ENCODE measurements around the gene ARHGEF2.

DNA sequence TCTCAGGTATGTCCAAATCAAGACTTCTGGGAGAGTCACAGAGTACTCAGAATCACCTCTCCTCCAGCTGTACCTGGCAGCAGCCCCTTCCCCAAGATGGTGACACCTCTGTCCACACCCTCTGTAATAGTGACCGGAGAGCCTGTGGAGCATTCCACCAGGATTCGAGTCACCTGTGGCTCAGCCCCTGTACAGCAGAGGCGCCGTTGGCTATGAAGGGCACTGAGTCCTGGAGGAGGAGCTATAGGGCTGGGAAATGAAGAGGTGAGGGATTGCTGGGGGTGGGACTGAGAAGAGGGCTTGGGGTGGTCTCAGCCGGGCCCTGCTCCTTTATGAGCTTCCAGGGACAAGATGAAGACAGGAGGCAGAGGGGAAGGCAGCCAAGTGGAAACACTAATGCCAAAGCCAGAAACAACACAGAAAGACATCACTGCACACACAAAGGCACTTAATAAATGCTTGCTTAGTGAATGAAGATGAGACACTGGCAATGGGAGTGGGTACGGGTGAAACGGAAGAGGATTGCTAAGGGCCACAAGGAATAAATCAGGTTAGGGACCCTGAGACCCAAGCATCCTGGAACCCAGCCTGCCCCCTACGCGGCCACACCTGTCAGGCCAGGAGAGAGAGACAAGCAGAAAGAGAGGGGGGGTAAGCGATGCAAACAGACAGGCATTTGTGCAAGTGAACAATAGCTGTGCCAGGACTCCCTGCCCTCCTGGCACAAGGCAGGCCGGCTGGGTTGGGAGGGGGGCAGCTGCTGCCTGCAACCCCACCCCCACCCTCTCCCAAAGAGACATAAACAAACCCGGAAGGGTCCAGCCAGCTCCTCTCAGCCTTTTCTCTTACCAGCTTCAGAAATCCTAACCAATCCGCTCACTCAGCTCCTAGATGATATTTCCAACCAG is 3.9 kb downstream of the ARHGEF2 start:
- TF ChIP-seq, protein P1, sequence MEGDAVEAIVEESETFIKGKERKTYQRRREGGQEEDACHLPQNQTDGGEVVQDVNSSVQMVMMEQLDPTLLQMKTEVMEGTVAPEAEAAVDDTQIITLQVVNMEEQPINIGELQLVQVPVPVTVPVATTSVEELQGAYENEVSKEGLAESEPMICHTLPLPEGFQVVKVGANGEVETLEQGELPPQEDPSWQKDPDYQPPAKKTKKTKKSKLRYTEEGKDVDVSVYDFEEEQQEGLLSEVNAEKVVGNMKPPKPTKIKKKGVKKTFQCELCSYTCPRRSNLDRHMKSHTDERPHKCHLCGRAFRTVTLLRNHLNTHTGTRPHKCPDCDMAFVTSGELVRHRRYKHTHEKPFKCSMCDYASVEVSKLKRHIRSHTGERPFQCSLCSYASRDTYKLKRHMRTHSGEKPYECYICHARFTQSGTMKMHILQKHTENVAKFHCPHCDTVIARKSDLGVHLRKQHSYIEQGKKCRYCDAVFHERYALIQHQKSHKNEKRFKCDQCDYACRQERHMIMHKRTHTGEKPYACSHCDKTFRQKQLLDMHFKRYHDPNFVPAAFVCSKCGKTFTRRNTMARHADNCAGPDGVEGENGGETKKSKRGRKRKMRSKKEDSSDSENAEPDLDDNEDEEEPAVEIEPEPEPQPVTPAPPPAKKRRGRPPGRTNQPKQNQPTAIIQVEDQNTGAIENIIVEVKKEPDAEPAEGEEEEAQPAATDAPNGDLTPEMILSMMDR (IDR thresholded peaks at IDR 0.05) = no peak
- no peak for TF ChIP-seq POLR2A (IDR thresholded peaks at IDR 0.05)
